Stimulated activated CD4-positive, alpha-beta T cell treated with anti-CD3 and anti-CD28 coated beads, TNF-alpha, amount 100 ng/mL, for 48 hours (primary cell): ENCODE results near the gene SLC15A4.

Experiments used
- DNase-seq, 3 donors: peaks; one replicate each; pipeline ENCODE4 v3.0.0-alpha.2; 2020; ENCODE audit warnings: low read depth in 3 of 3

SLC15A4 gene

GRCh38 chr12:128754275-128754674 lies 69.5 kb downstream of the SLC15A4 start:
- no peak for DNase-seq

GRCh38 chr12:128753438-128753837 lies 70.3 kb downstream of the SLC15A4 start:
- no peak for DNase-seq

GRCh38 chr12:128752386-128752785 lies 71.4 kb downstream of the SLC15A4 start:
- DNase-seq: no peak

- DNase-seq: no peak
These were observed 76.3 kb downstream of the SLC15A4 start for GRCh38 chr12:128747441-128747840.

GRCh38 chr12:128745772-128746689 lies 77.7 kb downstream of the SLC15A4 start:
- DNase-seq: no peak

GRCh38 chr12:128743916-128744315 lies 79.8 kb downstream of the SLC15A4 start:
- no peak for DNase-seq
